LNCAP (cell line): ENCODE data around the gene MEIS2.

Experiments used
- CTCF ChIP-seq: fragments of 450-650 bp; IDR thresholded peaks from 2 replicates; pipeline ENCODE4 v1.5.1; 2017; ENCODE audit warnings: mild to moderate bottlenecking

The MEIS2 gene

GRCh38 chr15:36878684-36879262 lies 221.6 kb downstream of the MEIS2 start:
- no peak for TF ChIP-seq CTCF

- no peak for TF ChIP-seq CTCF
Observed at GRCh38 chr15:36877796-36878683, 222.3 kb downstream of the MEIS2 start.

- TF ChIP-seq CTCF, result no peak
Observed at GRCh38 chr15:36877294-36877693, 223.1 kb downstream of the MEIS2 start.

GRCh38 chr15:36875740-36876334 lies 224.5 kb downstream of the MEIS2 start:
- no peak for TF ChIP-seq CTCF

GRCh38 chr15:36874930-36875329 lies 225.4 kb downstream of the MEIS2 start:
- TF ChIP-seq CTCF, result no peak

- no peak for TF ChIP-seq CTCF
Observed at GRCh38 chr15:36867436-36867835, 232.9 kb downstream of the MEIS2 start.

GRCh38 chr15:36866896-36867295 lies 233.5 kb downstream of the MEIS2 start:
- TF ChIP-seq CTCF, result no peak
